HG02610 (cell line): ENCODE measurements around the gene AOAH.
A peak's percentile ranks its signal among the peaks of the same experiment; 100 is the strongest.

Source experiments
- ATAC-seq: cut with Tn5 transposase; IDR thresholded peaks from one replicate; pipeline ENCODE4 v1.9.1; 2021; ENCODE audit warnings: mild to moderate bottlenecking, moderate library complexity; ENCODE audit not compliant: unreplicated experiment

Gene AOAH

DNA sequence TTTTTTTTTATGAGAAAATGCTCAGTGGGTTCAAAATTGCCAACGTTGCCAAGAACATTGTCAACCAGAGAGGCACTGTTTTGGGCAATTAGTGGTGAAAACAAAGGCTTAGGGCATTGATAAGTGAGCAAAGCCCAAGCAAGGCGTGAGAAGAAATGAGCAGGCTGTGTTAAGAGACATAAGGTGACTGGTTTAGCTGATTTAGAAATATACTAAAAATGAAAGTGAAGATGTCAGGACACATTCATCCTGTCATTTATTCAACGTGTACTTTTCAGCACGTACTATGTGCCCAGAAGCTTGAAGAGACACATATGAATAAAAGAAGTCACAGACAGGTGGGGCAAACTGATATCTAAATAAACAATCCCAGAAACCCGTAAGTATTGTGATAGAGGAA is 31.8 kb downstream of the AOAH start:
- no peak for ATAC-seq

DNA sequence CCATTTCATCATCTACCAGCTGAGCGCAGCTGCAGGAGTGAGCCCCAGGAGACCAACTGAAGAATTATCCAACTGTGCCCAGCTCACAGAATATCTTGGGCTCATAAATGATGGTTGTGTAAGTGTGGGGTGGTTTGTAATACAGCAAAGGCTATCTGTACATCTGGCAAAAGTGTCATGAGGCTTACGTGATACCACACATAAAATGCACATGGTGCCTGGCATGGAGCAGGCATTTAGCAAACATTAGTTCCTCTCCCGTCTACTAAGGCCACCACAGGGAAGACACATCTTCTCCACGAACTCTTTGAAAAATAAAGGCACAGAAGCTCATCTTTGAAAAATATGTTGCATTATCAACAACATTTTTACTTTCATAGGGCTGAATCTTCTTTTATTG is 32.3 kb downstream of the AOAH start:
- ATAC-seq = no peak

GRCh38 chr7:36690514-36691187 is 33.6 kb downstream of the AOAH start:
- no peak for ATAC-seq

DNA sequence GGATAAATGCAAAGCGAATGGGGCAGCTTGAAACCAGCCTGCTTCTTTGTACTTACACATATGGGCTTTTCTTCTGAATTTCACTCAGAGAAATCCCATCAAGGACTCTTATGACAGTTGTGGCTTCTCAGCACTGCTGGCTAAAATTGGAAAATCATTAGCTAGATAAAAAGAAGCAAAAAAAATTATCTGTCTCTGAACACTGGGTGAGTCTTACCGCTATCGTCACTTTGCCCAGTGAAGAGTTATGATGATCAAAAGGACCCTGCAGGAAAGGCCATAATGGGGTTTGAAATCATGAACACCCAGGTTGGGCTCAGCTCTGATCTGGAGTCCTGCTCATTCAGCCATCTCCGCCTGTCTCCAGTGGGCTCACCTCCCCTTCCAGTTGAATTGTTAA is 34.3 kb downstream of the AOAH start:
- no peak for ATAC-seq

GRCh38 chr7:36686499-36686898 is 37.8 kb downstream of the AOAH start:
- ATAC-seq = no peak

GRCh38 chr7:36684954-36685353 is 39.3 kb downstream of the AOAH start:
- no peak for ATAC-seq

- ATAC-seq = no peak
These were observed 40.5 kb downstream of the AOAH start for GRCh38 chr7:36683695-36684357.

DNA sequence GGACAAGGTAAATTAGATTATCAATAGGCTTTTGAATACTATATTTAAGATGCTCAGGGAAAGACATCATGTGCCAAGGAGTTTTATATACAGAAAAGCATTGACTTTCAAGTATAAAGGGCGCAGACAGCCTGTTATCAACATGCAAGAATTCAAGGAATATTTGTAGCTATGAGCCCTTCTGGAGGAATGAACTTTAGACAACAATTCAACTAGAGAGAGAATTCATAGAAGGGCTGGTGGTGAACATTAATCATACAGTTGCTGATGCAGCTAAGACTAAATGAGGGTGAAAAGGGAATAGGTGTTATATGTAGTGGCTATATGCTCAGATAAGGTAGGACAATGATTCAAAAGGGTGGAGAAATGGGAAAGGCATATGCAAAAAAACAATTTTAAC is 41.2 kb downstream of the AOAH start:
- no peak for ATAC-seq

DNA sequence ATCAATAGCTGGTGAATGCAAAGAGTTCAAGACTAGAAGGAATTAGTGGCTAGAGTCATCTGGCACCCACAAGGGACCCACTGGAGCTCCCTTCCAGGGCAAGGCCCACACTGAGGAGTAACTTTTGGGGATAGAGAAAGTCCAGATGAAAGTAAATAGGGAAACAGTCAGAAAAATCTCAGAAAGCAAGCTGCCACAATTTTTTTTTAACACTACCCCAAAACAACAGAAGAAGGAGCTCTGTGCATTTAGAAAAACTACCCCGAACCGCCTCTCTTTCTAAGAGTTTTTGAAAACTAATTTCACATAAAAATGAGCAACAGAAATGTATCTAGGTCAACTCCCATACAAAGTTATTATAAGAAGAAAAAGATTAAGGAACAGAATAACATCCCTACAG is 42.2 kb downstream of the AOAH start:
- ATAC-seq = no peak

DNA sequence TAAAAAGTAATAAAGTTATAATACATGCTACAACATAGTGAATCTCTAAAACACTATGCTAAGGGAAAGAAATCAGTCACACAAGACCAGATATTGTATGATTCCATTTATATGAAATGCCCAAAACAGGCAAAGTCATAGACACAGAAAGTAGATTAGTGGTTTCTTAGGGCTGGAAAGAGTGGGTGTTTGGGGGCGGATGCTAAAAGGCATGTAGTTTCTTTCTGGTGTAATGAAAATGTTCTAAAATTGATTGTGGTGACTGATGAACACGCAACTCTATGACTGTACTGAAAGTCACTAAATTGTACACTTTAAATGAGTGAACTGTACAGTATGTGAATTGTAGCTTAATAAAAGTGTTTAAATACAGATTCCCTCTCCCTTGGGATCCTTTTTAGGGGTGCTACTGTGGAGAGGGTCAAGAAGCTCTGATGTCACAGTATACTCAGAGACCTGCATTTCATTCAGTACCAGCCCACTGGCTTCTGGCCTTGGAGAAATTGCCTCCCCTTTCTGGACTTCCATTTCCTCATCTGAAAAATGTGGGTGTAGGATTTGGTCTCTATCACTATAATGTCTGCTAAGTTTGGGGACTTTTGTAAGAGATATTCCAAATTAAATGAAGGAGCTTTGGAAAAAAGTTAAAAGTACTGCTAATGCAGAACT is 46.4 kb downstream of the AOAH start:
- ATAC-seq = no peak

DNA sequence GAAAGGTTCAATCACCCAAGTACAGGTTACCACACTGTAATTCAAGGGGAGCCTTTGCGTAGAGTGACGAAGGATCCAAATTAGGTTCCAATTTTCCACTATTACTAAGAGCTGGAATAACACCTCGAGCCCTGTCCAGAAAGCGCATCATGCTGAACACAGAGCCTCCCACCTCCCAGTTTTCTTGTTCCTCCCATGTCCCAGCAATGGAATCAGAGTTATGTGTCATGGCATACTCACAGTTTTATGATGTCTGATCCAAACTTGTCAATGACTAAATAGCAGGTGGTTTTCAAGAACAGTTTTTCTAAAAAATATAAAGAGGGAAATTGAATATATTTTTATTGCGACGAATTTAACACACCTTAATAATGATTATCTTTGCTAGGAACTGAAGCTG is 50.6 kb downstream of the AOAH start:
- ATAC-seq = no peak

DNA sequence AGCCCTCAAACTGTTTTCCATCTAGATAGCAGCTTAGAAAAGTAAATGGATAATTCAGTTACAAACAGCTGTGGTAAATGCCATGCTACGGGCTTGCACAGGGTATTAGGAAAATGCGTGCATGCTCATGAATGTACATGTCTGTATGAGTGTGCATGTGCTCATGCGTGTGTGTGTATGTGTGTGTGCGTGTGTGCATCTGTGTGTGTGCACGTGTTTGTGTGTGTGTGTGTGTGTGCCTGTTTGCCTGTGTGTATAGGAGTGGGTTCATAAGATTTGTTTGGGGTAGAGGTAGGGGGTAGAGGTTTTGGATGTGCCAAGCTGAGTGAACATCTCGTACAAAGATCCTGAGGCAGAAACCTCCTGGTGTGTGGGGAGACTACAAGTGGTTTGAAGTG is 52.9 kb downstream of the AOAH start:
- no peak for ATAC-seq

GRCh38 chr7:36670585-36671431 is 53.5 kb downstream of the AOAH start:
- ATAC-seq = peak; percentile 72

DNA sequence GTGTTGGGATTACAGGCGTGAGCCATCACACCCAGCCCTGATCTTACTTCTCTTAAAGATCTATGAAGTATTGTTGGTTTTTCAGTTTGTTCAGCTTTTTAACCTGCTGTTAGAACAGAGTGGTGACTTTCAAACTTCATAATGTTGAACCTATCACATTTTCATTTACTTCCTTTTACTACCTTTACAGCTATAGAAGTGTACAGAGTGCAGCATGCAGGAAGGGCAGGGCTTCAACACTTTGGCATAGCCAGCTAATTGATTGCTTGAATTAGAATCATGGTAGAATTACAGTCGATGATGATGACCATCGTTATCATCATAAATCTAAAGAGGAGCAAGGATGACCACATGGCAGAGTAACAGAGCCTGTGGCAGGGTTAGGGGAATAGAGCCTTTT is 55.5 kb downstream of the AOAH start:
- no peak for ATAC-seq

GRCh38 chr7:36668080-36668479 is 56.2 kb downstream of the AOAH start:
- ATAC-seq = no peak

GRCh38 chr7:36667007-36667745 is 57.1 kb downstream of the AOAH start:
- ATAC-seq = no peak

DNA sequence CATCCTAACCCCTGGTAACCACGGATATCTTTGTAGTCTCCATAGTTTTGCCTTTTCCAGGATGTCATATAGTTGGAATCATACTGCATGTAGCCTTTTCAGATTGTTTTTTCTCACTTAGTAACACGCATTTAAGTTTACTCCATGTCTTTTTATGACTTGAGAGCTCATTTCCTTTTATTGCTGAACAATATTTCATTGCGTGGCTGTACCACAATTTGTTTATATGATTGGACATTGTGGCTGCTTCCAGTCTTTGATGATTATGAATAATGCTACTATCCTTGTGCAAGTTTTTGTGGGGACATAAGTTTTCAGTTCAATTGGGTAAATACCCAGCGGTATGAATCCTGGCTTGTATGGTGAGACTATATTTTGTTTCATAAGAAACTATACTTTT is 60.8 kb downstream of the AOAH start:
- ATAC-seq = no peak

GRCh38 chr7:36661135-36661840 is 63.0 kb downstream of the AOAH start:
- no peak for ATAC-seq

GRCh38 chr7:36659638-36660341 is 64.5 kb downstream of the AOAH start:
- ATAC-seq = no peak

DNA sequence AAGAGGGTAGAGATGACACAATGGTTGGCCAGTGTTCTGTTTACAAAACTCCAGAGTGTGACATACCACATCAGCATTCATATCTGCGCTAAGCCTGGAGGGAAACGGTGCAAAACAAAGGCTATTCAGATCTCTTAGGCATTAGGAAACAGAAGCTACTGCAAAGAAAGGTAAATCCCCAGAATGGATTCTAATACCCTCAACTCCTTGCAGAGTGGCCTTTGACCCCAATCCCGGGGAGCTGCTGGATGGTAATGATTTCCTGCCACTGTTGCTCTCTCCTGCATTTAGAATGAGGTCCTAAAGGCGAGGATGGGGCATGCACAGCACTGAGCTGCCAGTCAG is 65.2 kb downstream of the AOAH start:
- no peak for ATAC-seq
